ENCODE results near the gene SPOP. TPM values are rescaled to one million over a fixed set of nuclear protein-coding genes. Genes with fewer than 3 reads are reported as not detected.
A peak's percentile ranks its signal among the peaks of the same experiment; 100 is the strongest.

The SPOP gene
- total RNA-seq, 1 donor from 2014 or later: 62.9 TPM

- H3K9me3 Mint-ChIP-seq (ENCODE audit: low read depth): no peaks in the 10 kb centered on the region
Observed at GRCh38 chr17:49708515-49709183, 30.8 kb upstream of the SPOP start.

GRCh38 chr17:49707608-49708514, 30.0 kb upstream of the SPOP start, which contains the start of gene SLC35B1:
TSS of gene SLC35B1 (minus strand) at chr17:49707964. CDS start at chr17:49707833, 131 bp downstream.
- H3K4me1 Mint-ChIP-seq (ENCODE audit: low read depth): peaks cover 33% of the 10 kb centered on the region
- H3K27ac Mint-ChIP-seq (ENCODE audit: unreplicated experiment): peak within 1 kb of the TSS; percentile 98
- H3K27me3 Mint-ChIP-seq (ENCODE audit: low read depth): no peaks in the 10 kb centered on the region
- H3K4me3 Mint-ChIP-seq (ENCODE audit: unreplicated experiment): peak within 1 kb of the TSS; percentile 89
- H3K36me3 Mint-ChIP-seq (ENCODE audit: low read depth): peaks cover 17% of the 10 kb centered on the region
- peak; percentile 99 for DNase-seq (ENCODE audit: low spot score)
- TF ChIP-seq CTCF (IDR thresholded peaks at IDR 0.05): peak; percentile 88
- no peaks in the 10 kb centered on the region for H3K9me3 Mint-ChIP-seq (ENCODE audit: low read depth)

More at GRCh38 chr17:49708515-49709183, 30.8 kb upstream of the SPOP start:
- TF ChIP-seq CTCF (IDR thresholded peaks at IDR 0.05): peak; percentile 60
- Mint-ChIP-seq H3K4me3 (ENCODE audit: unreplicated experiment) (peak overlapping the region; percentile 89), H3K27ac (ENCODE audit: unreplicated experiment) (peak overlapping the region; percentile 98), H3K36me3 (ENCODE audit: low read depth) (peaks cover 12% of the 10 kb centered on the region), H3K4me1 (ENCODE audit: low read depth) (peaks cover 33% of the 10 kb centered on the region), H3K27me3 (ENCODE audit: low read depth) (no peaks in the 10 kb centered on the region)
- DNase-seq (ENCODE audit: low spot score): no peak

- Mint-ChIP-seq H3K4me1 (ENCODE audit: low read depth) (peaks cover 33% of the 10 kb centered on the region), H3K36me3 (ENCODE audit: low read depth) (peaks cover 19% of the 10 kb centered on the region), H3K27ac (ENCODE audit: unreplicated experiment) (peak overlapping the region; percentile 98), H3K27me3 (ENCODE audit: low read depth) (no peaks in the 10 kb centered on the region), H3K4me3 (ENCODE audit: unreplicated experiment) (peak overlapping the region; percentile 89), H3K9me3 (ENCODE audit: low read depth) (no peaks in the 10 kb centered on the region)
- DNase-seq (ENCODE audit: low spot score): no peak
- no peak for TF ChIP-seq CTCF (IDR thresholded peaks at IDR 0.05)
Observed at GRCh38 chr17:49707246-49707607, 29.3 kb upstream of the SPOP start.

GRCh38 chr17:49705254-49705653, 27.4 kb upstream of the SPOP start:
- DNase-seq (ENCODE audit: low spot score): no peak
- TF ChIP-seq CTCF (IDR thresholded peaks at IDR 0.05): no peak
- H3K4me1 Mint-ChIP-seq (ENCODE audit: low read depth): peaks cover 33% of the 10 kb centered on the region
- H3K9me3 Mint-ChIP-seq (ENCODE audit: low read depth): no peaks in the 10 kb centered on the region
- peaks cover 33% of the 10 kb centered on the region for H3K36me3 Mint-ChIP-seq (ENCODE audit: low read depth)
- H3K27me3 Mint-ChIP-seq (ENCODE audit: low read depth): no peaks in the 10 kb centered on the region
- no peak overlapping the region for H3K27ac Mint-ChIP-seq (ENCODE audit: unreplicated experiment)
- no peak overlapping the region for H3K4me3 Mint-ChIP-seq (ENCODE audit: unreplicated experiment)

GRCh38 chr17:49703557-49704277, 25.8 kb upstream of the SPOP start:
- H3K36me3 Mint-ChIP-seq (ENCODE audit: low read depth): peaks cover 38% of the 10 kb centered on the region
- H3K4me1 Mint-ChIP-seq (ENCODE audit: low read depth): peaks cover 25% of the 10 kb centered on the region
- peak; percentile 75 for TF ChIP-seq CTCF (IDR thresholded peaks at IDR 0.05)
- no peak overlapping the region for H3K27ac Mint-ChIP-seq (ENCODE audit: unreplicated experiment)
- no peaks in the 10 kb centered on the region for H3K27me3 Mint-ChIP-seq (ENCODE audit: low read depth)
- H3K9me3 Mint-ChIP-seq (ENCODE audit: low read depth): no peaks in the 10 kb centered on the region
- no peak for DNase-seq (ENCODE audit: low spot score)
- H3K4me3 Mint-ChIP-seq (ENCODE audit: unreplicated experiment): no peak overlapping the region

Measured in chondrocyte (in vitro differentiated cells).